Measurements from ENCODE around the gene SMAD5. TPM values are rescaled to one million over a fixed set of nuclear protein-coding genes. Genes with fewer than 3 reads are reported as not detected.

Gene SMAD5
- total and polyA plus RNA-seq, 2 of the 4 experiments (the other 2 are of a cell fraction) = 37.4 to 101 TPM

DNA sequence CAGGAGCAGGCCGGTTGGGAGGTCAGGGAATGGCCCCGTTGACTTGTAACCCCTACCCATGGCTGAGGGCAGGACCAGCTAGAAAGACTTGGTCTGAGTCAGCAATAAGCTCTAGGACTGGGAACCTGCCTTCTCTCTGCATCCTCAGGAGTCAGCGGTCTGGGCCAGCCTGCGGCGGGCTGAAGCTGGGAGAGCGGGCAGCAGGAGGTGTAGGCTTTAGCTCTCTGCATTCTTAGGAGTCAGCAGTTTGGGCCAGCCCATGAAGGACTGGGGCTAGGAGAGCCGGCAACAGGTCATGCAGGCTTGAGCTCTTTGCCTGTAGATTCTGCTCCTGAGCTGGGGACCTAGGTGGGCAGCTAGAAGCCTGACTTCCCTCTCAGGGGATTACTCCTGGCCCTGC lies 66.8 kb downstream of the SMAD5 start:
- intact Hi-C loops (cut with micrococcal nuclease) = no loop called here
- H2AK9ac ChIP-seq (replicated peaks; ENCODE audit: low read depth, low read length, poor library complexity) = no peak overlapping the region
- no peak overlapping the region for H3K9ac ChIP-seq (ENCODE audit: low read depth, low read length)
- H3K4ac ChIP-seq (ENCODE audit: low read depth, low read length) = no peak overlapping the region
- no peak overlapping the region for H3K14ac ChIP-seq (replicated peaks; ENCODE audit: low read depth, low read length)
- H3K36me3 ChIP-seq (ENCODE audit: control insufficient read depth, insufficient read depth, low read length) = no peaks in the 10 kb centered on the region
- 78% methylated on average over 4 of the region's 7 CpGs; no CpG with 5 or more reads in 1 of the 2 experiments for WGBS, 2 experiments (ENCODE audit: extremely low coverage in 2 of 2, insufficient read length in 1 of 2)
- H2BK20ac ChIP-seq (ENCODE audit: low read depth, low read length) = no peak overlapping the region
- H3K9me3 ChIP-seq (ENCODE audit: control insufficient read depth, insufficient read depth, low read length) = no peaks in the 10 kb centered on the region
- POLR2A ChIA-PET (ENCODE audit: unreplicated experiment) = no interaction called here
- no peaks in the 10 kb centered on the region for H3K9me1 ChIP-seq (ENCODE audit: insufficient read depth, low read length)
- no peak overlapping the region for H3K4me3 ChIP-seq (ENCODE audit: insufficient read depth, low read depth, low read length)
- no peaks in the 10 kb centered on the region; the same call in 1 of the 2 replicates for H3K4me1 ChIP-seq (ENCODE audit: control insufficient read depth, insufficient read depth, low read length)
- no peak overlapping the region for H2AK5ac ChIP-seq (ENCODE audit: low read depth, low read length)
- H3K27me3 ChIP-seq (ENCODE audit: control insufficient read depth, insufficient read depth, low read length) = peaks cover 40% of the 10 kb centered on the region
- CTCF ChIA-PET = no interaction called here
- no peak overlapping the region for H4K91ac ChIP-seq (ENCODE audit: insufficient read depth, low read depth, low read length)
- dilution Hi-C loops (cut with HindIII; ENCODE audit: low sequenced_read_pairs, unreplicated experiment) = no loop called here
- no peak overlapping the region for H2BK5ac ChIP-seq (ENCODE audit: low read depth, low read length, poor library complexity, severe bottlenecking)
- no peak overlapping the region for H4K5ac ChIP-seq (ENCODE audit: low read depth, low read length)
- TF ChIP-seq, protein P1, sequence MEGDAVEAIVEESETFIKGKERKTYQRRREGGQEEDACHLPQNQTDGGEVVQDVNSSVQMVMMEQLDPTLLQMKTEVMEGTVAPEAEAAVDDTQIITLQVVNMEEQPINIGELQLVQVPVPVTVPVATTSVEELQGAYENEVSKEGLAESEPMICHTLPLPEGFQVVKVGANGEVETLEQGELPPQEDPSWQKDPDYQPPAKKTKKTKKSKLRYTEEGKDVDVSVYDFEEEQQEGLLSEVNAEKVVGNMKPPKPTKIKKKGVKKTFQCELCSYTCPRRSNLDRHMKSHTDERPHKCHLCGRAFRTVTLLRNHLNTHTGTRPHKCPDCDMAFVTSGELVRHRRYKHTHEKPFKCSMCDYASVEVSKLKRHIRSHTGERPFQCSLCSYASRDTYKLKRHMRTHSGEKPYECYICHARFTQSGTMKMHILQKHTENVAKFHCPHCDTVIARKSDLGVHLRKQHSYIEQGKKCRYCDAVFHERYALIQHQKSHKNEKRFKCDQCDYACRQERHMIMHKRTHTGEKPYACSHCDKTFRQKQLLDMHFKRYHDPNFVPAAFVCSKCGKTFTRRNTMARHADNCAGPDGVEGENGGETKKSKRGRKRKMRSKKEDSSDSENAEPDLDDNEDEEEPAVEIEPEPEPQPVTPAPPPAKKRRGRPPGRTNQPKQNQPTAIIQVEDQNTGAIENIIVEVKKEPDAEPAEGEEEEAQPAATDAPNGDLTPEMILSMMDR (conservative IDR thresholded peaks at IDR 0.05; ENCODE audit: low read depth, low read length) = no peak
- TF ChIP-seq MAFK (IDR thresholded peaks at IDR 0.05; ENCODE audit: low read depth, low read length) = 0 out of 2 replicates have a peak, but pooled peaks have one; percentile 18
- no peak overlapping the region for H4K8ac ChIP-seq (ENCODE audit: low read depth in 2 of 2, low read length in 2 of 2)
- H2AFZ ChIP-seq (replicated peaks; ENCODE audit: low read length, poor library complexity) = no peak overlapping the region
- H2BK120ac ChIP-seq (ENCODE audit: low read depth, low read length) = no peak overlapping the region
- H4K20me1 ChIP-seq (ENCODE audit: insufficient read depth, low read length) = no peaks in the 10 kb centered on the region
- no TSS peak for BruUV-seq (replicated peaks)
- H3K18ac ChIP-seq (ENCODE audit: low read depth, low read length) = no peak overlapping the region
- no peak overlapping the region for H3K27ac ChIP-seq (ENCODE audit: insufficient read depth, low read length)
- no peak overlapping the region for H2BK15ac ChIP-seq (ENCODE audit: low read depth, low read length)
- H3K23ac ChIP-seq (ENCODE audit: low read depth, low read length) = no peak overlapping the region
- no peak overlapping the region for H3K56ac ChIP-seq (ENCODE audit: extremely low read depth, insufficient read depth, low read length)
- ATAC-seq (ENCODE audit: low read depth) = no peak
- DNase-seq = no peak
- no peaks in the 10 kb centered on the region for H3K79me1 ChIP-seq (ENCODE audit: low read depth in 1 of 2, low read length in 2 of 2)
- in situ Hi-C loops (cut with MboI; ENCODE audit: low sequenced_read_pairs) = no loop called here
- H3K4me2 ChIP-seq (ENCODE audit: low read depth, low read length) = no peak overlapping the region
